Esophagus muscularis mucosa (tissue), 3 donors: ENCODE data around the gene KPNA4.

Experiments used
- POLR2A ChIP-seq: fragments of 450-650 bp; IDR thresholded peaks from one replicate; pipeline ENCODE4 v1.6.1; 2017; ENCODE audit warnings: antibody characterized with exemption, moderate library complexity, mild to moderate bottlenecking, low read depth
- POLR2AphosphoS5 ChIP-seq, 2 donors: sonication (generic); formaldehyde crosslinking; IDR thresholded peaks; one replicate each; pipeline ENCODE4 v1.6.1; 2017; ENCODE audit warnings: antibody characterized with exemption in 2 of 2
- TF ChIP-seq, protein P1 (sequence below), 3 experiments: fragments of 200-600 bp in 2 of 3; fragments of 450-650 bp in 1 of 3; sonication (generic) in 2 of 3; IDR thresholded peaks; one replicate each; pipeline ENCODE4 v1.5.1; 2017 to 2019; ENCODE audit warnings: antibody characterized with exemption in 3 of 3, mild to moderate bottlenecking in 2 of 3, moderate library complexity in 1 of 3

DNA sequence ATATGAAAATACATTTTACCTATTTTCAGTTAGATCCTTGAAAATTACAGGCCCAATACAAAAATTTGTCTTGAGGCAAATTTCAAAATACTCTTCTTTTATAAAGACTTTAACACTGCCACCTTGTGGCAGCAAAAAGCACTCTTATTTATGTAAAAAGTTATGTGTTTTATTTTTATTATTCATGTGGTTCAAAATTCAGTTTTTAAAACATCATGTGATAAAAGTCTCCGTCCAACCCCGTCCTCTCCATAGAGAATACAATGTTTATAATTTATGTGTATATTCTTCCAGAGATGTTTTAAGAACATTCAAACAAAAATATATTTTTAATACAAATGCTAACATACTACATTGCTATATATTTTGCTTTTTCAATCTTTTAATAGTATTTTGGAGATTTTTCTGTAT is 78.9 kb downstream of the KPNA4 start:
- no peak for TF ChIP-seq POLR2A
- TF ChIP-seq POLR2AphosphoS5 (IDR thresholded peaks at IDR 0.05), result no peak
- TF ChIP-seq, protein P1, sequence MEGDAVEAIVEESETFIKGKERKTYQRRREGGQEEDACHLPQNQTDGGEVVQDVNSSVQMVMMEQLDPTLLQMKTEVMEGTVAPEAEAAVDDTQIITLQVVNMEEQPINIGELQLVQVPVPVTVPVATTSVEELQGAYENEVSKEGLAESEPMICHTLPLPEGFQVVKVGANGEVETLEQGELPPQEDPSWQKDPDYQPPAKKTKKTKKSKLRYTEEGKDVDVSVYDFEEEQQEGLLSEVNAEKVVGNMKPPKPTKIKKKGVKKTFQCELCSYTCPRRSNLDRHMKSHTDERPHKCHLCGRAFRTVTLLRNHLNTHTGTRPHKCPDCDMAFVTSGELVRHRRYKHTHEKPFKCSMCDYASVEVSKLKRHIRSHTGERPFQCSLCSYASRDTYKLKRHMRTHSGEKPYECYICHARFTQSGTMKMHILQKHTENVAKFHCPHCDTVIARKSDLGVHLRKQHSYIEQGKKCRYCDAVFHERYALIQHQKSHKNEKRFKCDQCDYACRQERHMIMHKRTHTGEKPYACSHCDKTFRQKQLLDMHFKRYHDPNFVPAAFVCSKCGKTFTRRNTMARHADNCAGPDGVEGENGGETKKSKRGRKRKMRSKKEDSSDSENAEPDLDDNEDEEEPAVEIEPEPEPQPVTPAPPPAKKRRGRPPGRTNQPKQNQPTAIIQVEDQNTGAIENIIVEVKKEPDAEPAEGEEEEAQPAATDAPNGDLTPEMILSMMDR (IDR thresholded peaks at IDR 0.05), result peak; percentile 36 to 67 (median 65)
